HG02973 (cell line): ENCODE measurements around the gene KRTAP10-9.
"Not testable (repeated sequence)": the region's sequence is repeated elsewhere in the genome, so short reads cannot be mapped to it uniquely, and the experiment has no call there.

Experiments
- ATAC-seq: cut with Tn5 transposase; IDR thresholded peaks from one replicate; pipeline ENCODE4 v1.9.1; 2021; ENCODE audit warnings: moderate library complexity; ENCODE audit not compliant: unreplicated experiment

KRTAP10-9 gene

GRCh38 chr21:44626673-44627143 is at the start of gene KRTAP10-9:
KRTAP10-9 (plus strand) TSS chr21:44627093; CDS start chr21:44627172, 79 bp downstream.
- ATAC-seq = no peak

GRCh38 chr21:44578371-44579055 is 48.4 kb upstream of the KRTAP10-9 start:
- no peak for ATAC-seq

- no peak for ATAC-seq
These were observed 47.6 kb upstream of the KRTAP10-9 start for GRCh38 chr21:44579056-44579832.

GRCh38 chr21:44579833-44580144 is 47.1 kb upstream of the KRTAP10-9 start:
- ATAC-seq = no peak

GRCh38 chr21:44580231-44580821 is 46.6 kb upstream of the KRTAP10-9 start, which contains the start of gene KRTAP10-5:
KRTAP10-5 (minus strand) TSS chr21:44580604; CDS start chr21:44580578, 26 bp downstream.
- not testable (repeated sequence) for ATAC-seq

GRCh38 chr21:44581158-44581557 is 45.7 kb upstream of the KRTAP10-9 start:
- ATAC-seq = no peak

GRCh38 chr21:44582055-44582454 is 44.8 kb upstream of the KRTAP10-9 start:
- ATAC-seq = no peak

- ATAC-seq = no peak
These were observed 43.6 kb upstream of the KRTAP10-9 start for GRCh38 chr21:44583089-44583799.

- ATAC-seq = no peak
These were observed 43.1 kb upstream of the KRTAP10-9 start for GRCh38 chr21:44583800-44584147.

- ATAC-seq = no peak
These were observed 41.0 kb upstream of the KRTAP10-9 start for GRCh38 chr21:44585892-44586291.

- ATAC-seq = no peak
These were observed 37.8 kb upstream of the KRTAP10-9 start for GRCh38 chr21:44589094-44589493.

GRCh38 chr21:44589586-44590305 is 37.1 kb upstream of the KRTAP10-9 start:
- no peak for ATAC-seq

GRCh38 chr21:44590311-44590721 is 36.6 kb upstream of the KRTAP10-9 start:
- ATAC-seq = no peak

- ATAC-seq = not testable (repeated sequence)
These were observed 35.7 kb upstream of the KRTAP10-9 start for GRCh38 chr21:44590897-44591800.

GRCh38 chr21:44591801-44592130 is 35.1 kb upstream of the KRTAP10-9 start:
- ATAC-seq = not testable (repeated sequence)

- no peak for ATAC-seq
These were observed 34.2 kb upstream of the KRTAP10-9 start, which contains the start of gene KRTAP10-6 for GRCh38 chr21:44592446-44593311. KRTAP10-6 (minus strand) TSS chr21:44592505; CDS start chr21:44592484, 21 bp downstream.

GRCh38 chr21:44593598-44594405 is 33.1 kb upstream of the KRTAP10-9 start:
- no peak for ATAC-seq
